HL-60 (cell line): ENCODE measurements around the gene LAMA2.

Experiments used
- DNase-seq, 2 experiments: peaks; one replicate each; pipeline ENCODE4 v3.0.0-alpha.2; 2010 to 2020; ENCODE audit warnings: low read depth in 1 of 2, low spot score in 1 of 2
- H3K27ac ChIP-seq: fragments of 250-450 bp; sonication (Bioruptor Pico); replicated peaks from 2 replicates; pipeline ENCODE4 v1.5.1; 2020; ENCODE audit warnings: mild to moderate bottlenecking, moderate library complexity
- H3K27me3 ChIP-seq: fragments of 250-450 bp; sonication (Bioruptor Pico); 2 replicates; pipeline ENCODE4 v1.5.1; 2021; ENCODE audit warnings: mild to moderate bottlenecking, moderate library complexity; ENCODE audit not compliant: insufficient read depth, poor library complexity, severe bottlenecking
- H3K4me3 ChIP-seq: replicated peaks from 2 replicates; pipeline ENCODE4 v1.5.1; 2011; ENCODE audit warnings: mild to moderate bottlenecking, control low read depth, low read length; ENCODE audit not compliant: insufficient read depth
- CTCF ChIP-seq: IDR thresholded peaks from one replicate; pipeline ENCODE4 v1.5.1; 2011; ENCODE audit warnings: low read length, control low read depth, inconsistent platforms; ENCODE audit not compliant: insufficient read depth
- GABPA ChIP-seq: IDR thresholded peaks from 2 replicates; pipeline ENCODE4 v1.6.1; 2012; ENCODE audit warnings: low read depth
- POLR2AphosphoS5 ChIP-seq: IDR thresholded peaks from 2 replicates; pipeline ENCODE4 v1.6.1; 2012; ENCODE audit warnings: low read depth
- REST ChIP-seq: IDR thresholded peaks from 2 replicates; pipeline ENCODE4 v1.6.1; 2012; ENCODE audit warnings: low read depth; ENCODE audit not compliant: insufficient replicate concordance
- SPI1 ChIP-seq: IDR thresholded peaks from 2 replicates; pipeline ENCODE4 v1.6.1; 2012; ENCODE audit warnings: low read depth, mild to moderate bottlenecking, borderline replicate concordance

LAMA2 gene

GRCh38 chr6:129519750-129520149 lies 636.8 kb downstream of the LAMA2 start:
- H3K27ac ChIP-seq: no peak overlapping the region
- H3K27me3 ChIP-seq: no peaks in the 10 kb centered on the region
- DNase-seq: no peak
- TF ChIP-seq SPI1 (no peak), REST (no peak), CTCF (no peak), GABPA (no peak), POLR2AphosphoS5 (no peak)
- no peak overlapping the region for H3K4me3 ChIP-seq

- Histone ChIP-seq H3K27me3 (no peaks in the 10 kb centered on the region), H3K27ac (no peak overlapping the region), H3K4me3 (no peak overlapping the region)
- TF ChIP-seq GABPA (no peak), SPI1 (no peak), POLR2AphosphoS5 (no peak)
- DNase-seq: no peak
Observed at GRCh38 chr6:129521946-129522345, 639.0 kb downstream of the LAMA2 start.

GRCh38 chr6:129523816-129524215 lies 640.9 kb downstream of the LAMA2 start:
- no peak overlapping the region for H3K4me3 ChIP-seq
- TF ChIP-seq SPI1: no peak
- no peak for TF ChIP-seq GABPA
- TF ChIP-seq REST: no peak
- no peak for TF ChIP-seq POLR2AphosphoS5
- TF ChIP-seq CTCF: no peak
- no peak overlapping the region for H3K27ac ChIP-seq
- H3K27me3 ChIP-seq: no peaks in the 10 kb centered on the region
- DNase-seq: no peak

- Histone ChIP-seq H3K27ac (no peak overlapping the region), H3K27me3 (no peaks in the 10 kb centered on the region), H3K4me3 (no peak overlapping the region)
- no peak for DNase-seq
- TF ChIP-seq REST (no peak), SPI1 (no peak), POLR2AphosphoS5 (no peak), GABPA (no peak), CTCF (no peak)
Observed at GRCh38 chr6:129525055-129525454, 642.1 kb downstream of the LAMA2 start.
